Measurements from ENCODE around the gene RPS14.
A peak's percentile ranks its signal among the peaks of the same experiment; 100 is the strongest.

Gene RPS14

GRCh38 chr5:150449517-150450339, at the start of gene RPS14:
Gene RPS14 (minus strand): TSS chr5:150449739. CDS start chr5:150447733, 2,006 bp downstream.
- DNase-seq, result peak; percentile 95

- no peak for DNase-seq
Measured at GRCh38 chr5:150498971-150499370, 49.4 kb upstream of the RPS14 start.

DNA sequence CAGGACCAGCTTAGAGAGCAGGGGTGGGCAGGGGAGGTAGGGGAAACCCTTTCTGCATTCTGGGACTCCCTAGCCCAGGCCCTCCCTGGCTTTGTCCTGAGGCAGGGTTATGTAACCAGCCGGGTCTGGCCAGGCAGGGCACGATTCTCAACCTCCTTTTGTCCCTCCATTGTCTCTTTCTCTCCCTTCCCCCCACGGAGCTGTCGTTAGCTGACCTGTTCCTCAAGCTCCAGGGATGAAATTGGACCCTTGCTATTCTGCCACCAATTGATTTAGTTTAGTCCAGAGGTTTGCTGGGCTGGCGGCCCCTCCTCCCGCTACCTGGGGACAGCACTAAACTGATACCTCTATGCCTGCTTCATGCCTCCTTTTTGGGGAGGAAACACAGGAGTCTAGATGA, 49.0 kb upstream of the RPS14 start:
- DNase-seq, result no peak

GRCh38 chr5:150497989-150498317, 48.4 kb upstream of the RPS14 start:
- no peak for DNase-seq

DNA sequence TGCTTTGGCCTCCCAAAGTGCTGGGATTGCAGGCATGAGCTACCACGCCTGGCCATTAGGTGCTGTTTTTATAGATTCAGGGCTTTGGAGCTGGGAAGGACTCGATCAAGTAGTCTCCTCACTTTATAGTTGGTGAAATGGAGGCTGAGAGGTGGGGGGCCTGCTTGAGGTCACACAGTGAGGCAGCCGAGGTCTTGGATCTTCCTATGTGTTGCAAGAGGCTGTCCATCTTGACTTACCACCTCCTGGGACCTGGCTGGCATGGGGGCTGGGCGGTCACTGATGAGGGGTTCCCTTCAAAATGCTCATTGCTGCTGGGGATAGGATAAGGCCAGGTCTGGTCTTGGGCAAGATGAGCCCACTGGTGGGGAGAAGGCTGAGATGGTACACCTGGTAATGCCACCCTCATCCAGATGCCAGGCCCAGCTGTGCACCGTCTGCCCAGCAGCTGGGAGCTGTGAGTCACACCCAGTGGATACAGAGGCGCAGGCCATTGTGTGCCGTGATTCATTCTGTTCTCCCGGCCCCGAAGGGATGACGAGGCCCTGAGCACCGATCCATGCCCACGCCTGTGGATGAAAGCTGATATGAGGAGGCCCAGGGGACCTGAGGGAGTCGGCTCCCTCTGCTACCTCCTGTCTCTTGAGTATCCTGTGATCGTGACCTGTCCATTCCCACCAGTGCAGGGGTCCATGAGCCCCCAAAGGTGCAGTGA, 47.9 kb upstream of the RPS14 start:
- DNase-seq, result no peak

- DNase-seq, result no peak
Measured at GRCh38 chr5:150496534-150496933, 47.0 kb upstream of the RPS14 start.

GRCh38 chr5:150496098-150496497, 46.6 kb upstream of the RPS14 start:
- no peak for DNase-seq

DNA sequence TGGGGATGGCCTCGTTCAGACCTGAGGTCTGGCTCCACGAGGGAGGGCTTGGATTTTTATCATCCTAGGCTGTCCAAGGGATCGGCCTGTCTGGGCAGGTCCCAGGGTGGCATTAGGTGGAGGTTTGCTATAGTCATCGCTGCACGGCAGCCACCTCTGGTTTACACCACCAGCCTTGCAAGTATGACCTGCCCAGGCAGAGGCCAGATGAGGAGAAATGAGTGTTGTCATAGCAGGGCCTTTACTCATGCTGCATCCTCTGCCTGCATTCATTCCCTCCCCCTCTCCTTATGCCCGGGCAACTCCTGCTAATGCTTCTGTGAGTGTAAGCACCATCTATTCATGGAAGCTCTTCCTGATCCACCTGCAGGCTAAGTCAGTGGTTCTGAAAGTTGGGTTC, 43.1 kb upstream of the RPS14 start:
- DNase-seq, result no peak

DNA sequence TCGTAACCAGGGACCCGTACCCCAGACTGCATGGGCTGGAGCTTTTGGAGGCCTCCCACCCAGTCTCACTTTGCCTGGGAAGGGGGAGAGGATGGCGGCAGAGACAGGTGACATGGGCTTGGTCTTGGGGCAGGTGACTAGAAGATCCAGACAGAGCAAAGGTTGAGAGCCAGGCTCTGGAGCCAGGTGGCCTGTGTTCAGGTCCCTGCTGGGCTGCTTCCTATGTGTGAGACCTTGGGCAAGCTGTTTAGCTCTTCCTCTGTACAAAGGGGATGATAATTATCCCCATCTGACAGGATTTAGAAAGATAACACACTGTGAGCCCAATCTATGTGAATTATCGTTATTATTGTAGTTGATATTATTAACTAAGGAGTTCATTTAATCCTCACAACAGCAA, 42.3 kb upstream of the RPS14 start:
- no peak for DNase-seq

GRCh38 chr5:150490754-150491153, 41.2 kb upstream of the RPS14 start:
- no peak for DNase-seq

DNA sequence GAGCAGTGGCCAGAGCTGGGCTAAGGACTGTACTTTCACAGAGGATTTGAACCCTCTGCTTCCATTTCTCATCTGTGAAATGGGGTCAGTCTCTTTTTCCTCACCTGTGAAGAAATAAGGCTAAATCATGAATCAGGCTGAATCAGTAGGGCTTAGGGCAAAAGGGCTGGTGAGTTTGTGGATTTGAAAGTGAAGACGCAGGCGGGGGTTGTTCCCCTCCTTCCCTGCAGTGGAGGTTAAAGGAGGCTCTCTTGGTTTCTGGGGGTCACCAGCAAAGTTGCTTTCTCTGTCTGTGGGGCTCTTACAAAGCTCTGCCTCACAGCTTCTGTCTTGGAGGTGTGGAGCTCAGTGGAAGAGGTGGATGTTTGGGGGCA, 40.7 kb upstream of the RPS14 start:
- no peak for DNase-seq

GRCh38 chr5:150489360-150490295, 40.1 kb upstream of the RPS14 start:
- peak; percentile 85 for DNase-seq

- DNase-seq, result peak; percentile 85
Measured at GRCh38 chr5:150488519-150489359, 39.2 kb upstream of the RPS14 start.

DNA sequence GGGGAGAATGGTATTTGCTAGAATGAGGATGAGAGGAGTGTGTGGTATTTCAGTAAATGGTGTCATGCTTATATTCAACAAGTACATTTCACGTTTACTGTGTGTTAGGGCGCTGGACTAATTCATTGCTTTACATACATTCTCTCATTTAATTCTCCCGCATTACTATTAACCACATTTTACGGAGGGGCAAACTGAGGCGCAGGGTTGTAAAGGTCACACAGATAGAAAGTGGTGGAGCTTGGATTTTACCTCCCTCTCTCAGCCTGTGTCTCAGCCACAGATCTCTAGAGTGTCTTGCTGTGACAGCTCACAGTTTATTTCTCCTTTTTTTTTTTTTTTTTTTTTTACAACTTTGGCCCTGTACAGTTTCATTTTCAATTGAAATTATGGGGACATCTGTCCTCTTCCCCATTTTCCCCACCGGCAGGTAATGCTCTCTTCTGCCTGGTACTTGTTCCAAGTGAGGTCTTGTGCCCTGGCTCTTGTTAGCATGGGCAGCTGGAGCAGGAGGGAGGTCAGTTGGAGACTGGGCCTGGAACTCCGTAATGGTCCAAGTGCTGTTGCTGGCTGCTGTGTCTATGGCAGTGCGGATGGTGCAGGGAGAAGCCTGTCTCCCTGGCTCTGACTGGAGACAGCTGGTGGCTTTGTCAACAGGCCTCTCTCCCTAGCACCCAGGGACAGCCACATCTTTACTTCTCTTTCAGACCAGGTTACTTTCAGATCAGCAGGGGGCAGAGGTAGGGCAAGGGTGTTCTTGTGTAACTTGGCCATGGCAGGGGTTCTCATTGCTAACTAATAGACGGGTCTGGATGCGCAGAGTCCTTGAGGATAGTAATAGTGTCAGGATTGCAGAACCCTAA, 37.9 kb upstream of the RPS14 start:
- peak; percentile 67 for DNase-seq

DNA sequence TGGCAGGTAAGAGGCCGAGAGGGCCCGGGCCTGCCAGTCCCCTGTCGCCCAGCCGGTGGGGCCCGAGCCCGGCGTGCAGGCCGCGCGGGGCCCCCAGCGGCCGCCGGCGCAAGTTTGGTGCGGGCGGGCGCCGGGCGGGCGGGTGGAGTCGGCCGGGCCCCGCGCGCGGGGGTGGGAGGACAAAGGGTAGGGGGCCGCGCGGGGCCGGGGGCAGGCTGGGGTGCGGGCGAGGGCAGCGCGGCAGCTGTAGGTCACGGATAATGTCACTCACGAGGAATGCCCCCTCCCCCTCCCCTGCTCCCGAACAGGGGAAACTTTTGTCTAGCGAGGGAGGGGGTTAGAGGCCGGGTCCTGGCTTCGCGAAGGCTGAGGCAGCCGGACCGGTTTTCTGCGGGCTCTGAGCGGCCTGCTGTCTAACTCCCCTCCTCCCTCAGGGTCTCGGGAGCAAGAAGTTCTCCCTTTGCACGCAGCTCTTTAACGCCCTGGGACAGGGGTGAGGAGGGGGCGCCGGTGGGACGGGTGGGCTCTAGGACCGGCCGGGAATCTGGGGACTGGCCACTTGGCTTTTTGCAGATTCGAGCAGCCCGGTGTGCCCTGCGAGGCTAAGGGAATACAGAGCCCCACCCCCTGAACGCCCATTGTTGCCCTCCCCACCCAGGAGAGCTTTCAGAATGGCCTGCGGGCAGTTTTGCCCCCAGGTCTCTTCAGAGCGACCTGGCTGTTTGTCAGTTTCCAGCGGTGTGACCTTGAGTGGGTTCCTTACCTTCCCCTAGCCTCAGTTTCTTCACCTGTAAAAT, 37.1 kb upstream of the RPS14 start:
- peak; percentile 32 for DNase-seq

DNA sequence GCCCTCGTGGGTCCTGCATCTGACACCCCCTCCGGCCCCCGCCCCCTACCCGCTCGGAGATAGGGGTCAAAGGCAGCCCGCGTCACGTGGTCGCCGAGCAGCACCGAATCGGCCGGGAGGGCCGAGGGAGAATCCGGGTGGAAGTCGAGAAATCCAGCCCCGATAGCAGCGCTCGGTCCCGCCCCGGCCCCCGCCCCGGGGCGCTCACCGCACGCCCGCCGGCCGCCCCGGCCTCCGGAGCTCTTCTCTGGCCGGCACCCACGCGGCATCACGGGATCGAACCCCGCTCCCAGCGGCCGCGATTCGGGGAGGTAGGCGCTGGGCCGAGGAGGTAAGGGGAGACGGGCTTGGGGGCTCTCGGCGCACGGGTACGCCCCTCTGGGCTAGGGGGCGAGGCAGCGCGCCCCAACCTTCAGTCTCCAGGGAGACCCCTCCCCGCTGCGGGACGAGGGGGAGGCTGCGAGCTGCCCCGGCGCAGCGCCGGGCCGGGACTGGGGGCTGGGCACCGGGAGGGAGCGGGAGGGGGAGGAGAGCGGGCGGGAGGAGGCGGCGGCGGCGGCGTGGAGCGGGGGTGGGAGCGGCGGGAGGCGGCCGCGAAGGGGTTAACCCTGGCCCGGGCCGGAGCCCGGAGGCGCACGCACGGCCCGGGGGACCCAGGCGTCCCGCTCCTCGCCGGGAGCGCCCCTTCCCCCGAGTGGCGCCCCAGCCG, 36.3 kb upstream of the RPS14 start:
- DNase-seq, result peak; percentile 39

DNA sequence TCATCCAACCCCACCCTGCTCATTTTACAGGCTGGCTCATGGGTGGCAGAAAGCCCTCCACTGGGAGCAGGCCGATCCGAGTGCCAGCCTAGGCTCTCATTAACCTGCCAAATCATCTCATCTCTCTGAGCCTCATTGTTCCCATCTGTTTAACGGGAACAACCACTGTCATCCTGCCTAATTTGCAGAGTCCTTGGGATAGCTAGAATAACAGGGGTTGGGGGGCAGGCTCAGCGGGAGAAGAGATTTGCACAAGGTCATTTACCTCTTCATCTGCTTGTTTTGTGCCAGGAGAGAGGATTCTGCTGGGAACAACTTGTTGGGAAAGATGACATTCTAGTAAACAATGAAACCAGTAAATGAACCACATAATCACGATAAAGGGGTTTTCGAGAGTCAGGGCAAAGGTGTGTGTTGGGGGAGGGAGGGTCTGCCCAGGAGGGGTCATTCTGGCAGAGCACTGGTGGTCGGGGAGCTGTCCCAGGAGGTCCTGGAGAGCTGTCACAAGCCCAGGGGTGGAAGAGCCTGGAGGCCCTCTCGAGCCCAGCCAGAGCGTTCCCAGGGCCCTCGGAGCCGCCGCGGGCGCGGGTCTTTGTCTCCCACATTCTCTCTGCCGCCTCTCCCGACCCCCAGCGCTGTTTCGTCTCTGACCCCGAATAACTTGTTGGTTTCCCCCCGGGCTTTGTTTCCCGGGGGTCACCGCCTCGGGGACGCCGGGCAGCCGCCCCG, 35.6 kb upstream of the RPS14 start:
- DNase-seq, result no peak

- DNase-seq, result no peak
Measured at GRCh38 chr5:150481972-150482406, 32.5 kb upstream of the RPS14 start.

GRCh38 chr5:150481708-150481965, 32.1 kb upstream of the RPS14 start:
- DNase-seq, result no peak
